WI38 (cell line): ENCODE data around the gene BPIFB2.

Source experiments
- H3K4me3 ChIP-seq: 2 replicates; pipeline ENCODE4 v1.5.1; 2011; ENCODE audit warnings: low read depth, mild to moderate bottlenecking, control low read depth, low read length
- CTCF ChIP-seq: IDR thresholded peaks from 2 replicates; pipeline ENCODE4 v1.5.1; 2012; ENCODE audit warnings: low read depth, mild to moderate bottlenecking, control low read depth, low read length

Gene BPIFB2

DNA sequence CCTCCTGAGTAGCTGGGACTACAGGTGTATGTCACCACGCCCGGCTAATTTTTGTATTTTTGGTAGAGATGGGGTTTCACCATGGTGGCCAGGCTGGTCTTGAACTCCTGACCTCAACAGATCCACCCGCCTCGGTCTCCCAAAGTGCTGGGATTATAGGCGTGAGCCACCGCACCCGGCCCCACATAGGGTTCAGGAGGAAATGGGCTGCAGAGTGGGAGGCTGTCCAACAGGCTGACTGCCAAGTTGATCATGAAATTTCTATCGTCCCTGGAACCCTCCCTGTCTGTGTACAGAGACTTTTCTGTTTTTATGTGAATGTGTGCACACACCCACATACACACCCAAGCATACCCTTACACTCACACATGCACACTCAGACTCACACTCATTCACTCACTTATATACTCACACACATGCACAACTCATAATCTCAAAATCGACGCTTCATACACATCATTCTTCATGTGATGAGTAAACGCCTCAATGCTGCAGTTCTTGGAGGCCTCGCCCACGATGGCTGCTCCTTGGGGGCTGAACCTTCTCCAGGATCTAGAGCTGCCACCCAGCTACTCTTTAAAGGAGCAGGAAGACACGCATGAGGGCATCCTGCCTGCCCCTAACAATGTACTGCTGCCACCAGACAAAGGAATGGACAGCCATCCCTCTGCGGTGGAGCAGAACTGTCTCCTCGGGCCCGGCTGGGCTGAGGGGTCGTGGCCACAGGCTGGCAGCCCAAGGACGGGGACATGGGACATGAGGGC is 38.8 kb upstream of the BPIFB2 start:
- TF ChIP-seq CTCF: no peak

DNA sequence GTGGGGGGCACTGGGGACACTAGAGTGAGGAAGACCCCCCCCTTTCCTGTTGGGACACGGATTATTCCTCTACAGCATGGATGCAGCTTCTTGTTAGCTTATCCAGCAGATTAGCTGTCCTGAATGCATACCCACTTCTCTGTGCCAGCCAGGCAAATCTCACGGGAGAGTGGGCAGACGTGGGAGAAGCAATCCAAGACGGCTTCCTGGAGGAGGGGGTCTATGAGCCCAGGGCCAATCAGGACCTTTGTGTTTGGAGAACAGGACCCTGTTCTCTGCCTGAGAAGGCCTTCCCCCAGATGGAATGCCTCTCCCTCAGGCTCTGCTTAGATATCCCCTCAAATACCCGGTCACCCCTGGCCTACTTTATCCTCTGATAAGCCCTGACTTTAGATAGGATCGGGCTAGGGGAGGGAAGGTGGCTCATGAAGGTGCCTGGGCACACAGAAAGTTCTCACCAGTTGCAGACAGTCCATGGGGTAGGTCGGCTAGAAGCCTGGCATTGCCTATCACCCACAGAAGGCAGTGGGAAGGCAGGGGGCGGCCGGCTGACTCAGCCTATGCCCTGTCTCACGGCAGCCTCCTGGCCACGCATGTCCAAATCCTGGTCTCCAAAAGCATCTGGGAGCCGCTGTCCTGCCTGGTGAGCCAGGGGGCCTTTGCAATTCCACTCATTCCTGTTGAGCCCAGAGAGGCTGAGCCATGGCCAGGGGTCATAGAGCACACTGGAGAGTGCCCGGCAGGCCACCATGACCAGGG is 38.0 kb upstream of the BPIFB2 start:
- no peak for TF ChIP-seq CTCF
- H3K4me3 ChIP-seq: no peak overlapping the region

More for the DNA sequence above, 38.8 kb upstream of the BPIFB2 start:
- H3K4me3 ChIP-seq: no peak overlapping the region

GRCh38 chr20:32970115-32970972 is 37.2 kb upstream of the BPIFB2 start:
- no peak overlapping the region for H3K4me3 ChIP-seq
- TF ChIP-seq CTCF: no peak

DNA sequence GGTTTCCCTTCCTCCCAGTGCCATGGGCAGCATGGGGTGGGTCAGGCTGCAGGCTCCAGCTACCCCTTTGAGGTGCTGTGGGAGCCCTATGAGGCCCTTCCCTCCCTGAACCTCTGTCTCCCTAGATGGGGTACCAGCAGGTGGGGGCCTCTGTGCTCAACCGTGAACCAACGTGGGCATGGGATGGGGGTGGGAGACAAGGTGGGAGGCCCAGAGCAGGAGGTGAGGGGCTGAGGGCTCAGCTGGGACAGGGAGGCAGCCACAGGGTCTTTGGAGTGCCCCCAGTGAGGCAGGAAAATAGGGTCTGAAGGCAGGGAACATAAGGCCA is 36.6 kb upstream of the BPIFB2 start:
- no peak for TF ChIP-seq CTCF
- H3K4me3 ChIP-seq: no peak overlapping the region

GRCh38 chr20:32971703-32972161 is 35.8 kb upstream of the BPIFB2 start:
- TF ChIP-seq CTCF: no peak
- no peak overlapping the region for H3K4me3 ChIP-seq

GRCh38 chr20:32972181-32973076 is 35.1 kb upstream of the BPIFB2 start:
- H3K4me3 ChIP-seq: no peak overlapping the region
- no peak for TF ChIP-seq CTCF
